ENCODE measurements around the gene DCST2. TPM values are rescaled to one million over a fixed set of nuclear protein-coding genes. Genes with fewer than 3 reads are reported as not detected.

DCST2 gene
- total and polyA plus RNA-seq, 9 of the 15 experiments (the other 6 are each of a cell fraction or from before 2014, with no cell fraction given): 0.09 to 0.49 (median 0.11) TPM; not detected in 3

DNA sequence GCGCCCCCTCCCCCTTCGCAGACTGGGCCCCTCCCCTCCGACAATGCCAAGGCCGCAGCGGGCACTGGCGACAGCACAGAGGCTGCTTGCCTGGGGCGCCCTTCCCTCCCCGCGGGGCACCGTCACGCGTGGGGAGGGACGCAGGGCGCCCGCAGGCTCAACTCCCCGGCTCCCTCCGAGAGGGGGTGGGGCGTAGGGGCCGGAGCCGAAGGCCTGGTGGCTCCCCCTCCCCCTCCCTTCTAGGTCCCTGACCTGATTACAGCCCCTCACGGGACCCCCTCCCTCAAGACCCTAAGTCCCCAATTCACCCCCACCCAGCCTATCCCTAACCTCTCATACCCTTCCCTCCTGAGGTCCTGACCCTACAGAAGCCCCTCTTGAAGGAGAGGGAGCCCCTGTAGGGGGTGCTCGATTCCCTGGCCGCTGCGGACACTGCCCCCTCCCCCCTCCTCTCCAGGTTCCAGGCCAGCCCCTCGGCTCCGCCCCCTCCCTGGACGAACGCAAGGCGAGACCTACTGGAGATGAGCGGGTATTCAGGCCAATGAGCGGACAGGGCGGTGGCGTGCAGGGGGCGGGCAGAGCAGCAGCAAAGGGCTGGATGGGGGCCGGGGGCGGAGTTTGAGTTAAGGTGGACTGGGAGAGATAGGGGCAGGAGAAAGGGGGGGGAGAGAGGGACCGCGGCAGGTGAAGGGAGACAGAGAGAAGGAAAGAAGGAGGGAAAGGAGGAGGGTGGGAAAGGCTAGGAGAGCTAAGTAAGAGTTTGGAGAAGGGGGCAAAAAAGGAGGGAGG lies 31.7 kb downstream of the DCST2 start (continued):
- TF ChIP-seq BACH1 (tag; IDR thresholded peaks at IDR 0.05) (no peak), CHD4 (IDR thresholded peaks at IDR 0.05; ENCODE audit: insufficient read depth, insufficient replicate concordance, low read depth, low read length, poor library complexity, severe bottlenecking) (no peak), SMARCA5 (IDR thresholded peaks at IDR 0.05) (no peak), HLTF (IDR thresholded peaks at IDR 0.05) (peak; percentile 68; the same call in 1 of the 2 replicates), HMG20A (CRISPR knock-in tag; conservative IDR thresholded peaks at IDR 0.05) (no peak), ZNF408 (CRISPR knock-in tag; IDR thresholded peaks at IDR 0.05; ENCODE audit: low read depth) (no peak), ZNF134 (CRISPR knock-in tag; conservative IDR thresholded peaks at IDR 0.05) (no peak), EHMT2 (IDR thresholded peaks at IDR 0.05) (0 out of 2 replicates have a peak, but pooled peaks have one; percentile 12), ZFX (CRISPR knock-in tag; IDR thresholded peaks at IDR 0.05) (peak; percentile 54; the same call in 1 of the 2 replicates)
- TF ChIP-seq, protein P1, sequence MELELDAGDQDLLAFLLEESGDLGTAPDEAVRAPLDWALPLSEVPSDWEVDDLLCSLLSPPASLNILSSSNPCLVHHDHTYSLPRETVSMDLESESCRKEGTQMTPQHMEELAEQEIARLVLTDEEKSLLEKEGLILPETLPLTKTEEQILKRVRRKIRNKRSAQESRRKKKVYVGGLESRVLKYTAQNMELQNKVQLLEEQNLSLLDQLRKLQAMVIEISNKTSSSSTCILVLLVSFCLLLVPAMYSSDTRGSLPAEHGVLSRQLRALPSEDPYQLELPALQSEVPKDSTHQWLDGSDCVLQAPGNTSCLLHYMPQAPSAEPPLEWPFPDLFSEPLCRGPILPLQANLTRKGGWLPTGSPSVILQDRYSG (tag; conservative IDR thresholded peaks at IDR 0.05; ENCODE audit: low read depth): no peak
- TF ChIP-seq, protein P2, sequence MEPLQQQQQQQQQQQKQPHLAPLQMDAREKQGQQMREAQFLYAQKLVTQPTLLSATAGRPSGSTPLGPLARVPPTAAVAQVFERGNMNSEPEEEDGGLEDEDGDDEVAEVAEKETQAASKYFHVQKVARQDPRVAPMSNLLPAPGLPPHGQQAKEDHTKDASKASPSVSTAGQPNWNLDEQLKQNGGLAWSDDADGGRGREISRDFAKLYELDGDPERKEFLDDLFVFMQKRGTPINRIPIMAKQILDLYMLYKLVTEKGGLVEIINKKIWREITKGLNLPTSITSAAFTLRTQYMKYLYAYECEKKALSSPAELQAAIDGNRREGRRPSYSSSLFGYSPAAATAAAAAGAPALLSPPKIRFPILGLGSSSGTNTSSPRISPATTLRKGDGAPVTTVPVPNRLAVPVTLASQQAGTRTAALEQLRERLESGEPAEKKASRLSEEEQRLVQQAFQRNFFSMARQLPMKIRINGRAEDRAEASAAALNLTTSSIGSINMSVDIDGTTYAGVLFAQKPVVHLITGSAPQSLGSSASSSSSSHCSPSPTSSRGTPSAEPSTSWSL (CRISPR knock-in tag; IDR thresholded peaks at IDR 0.05; ENCODE audit: borderline replicate concordance): no peak
- TF ChIP-seq, protein P3, sequence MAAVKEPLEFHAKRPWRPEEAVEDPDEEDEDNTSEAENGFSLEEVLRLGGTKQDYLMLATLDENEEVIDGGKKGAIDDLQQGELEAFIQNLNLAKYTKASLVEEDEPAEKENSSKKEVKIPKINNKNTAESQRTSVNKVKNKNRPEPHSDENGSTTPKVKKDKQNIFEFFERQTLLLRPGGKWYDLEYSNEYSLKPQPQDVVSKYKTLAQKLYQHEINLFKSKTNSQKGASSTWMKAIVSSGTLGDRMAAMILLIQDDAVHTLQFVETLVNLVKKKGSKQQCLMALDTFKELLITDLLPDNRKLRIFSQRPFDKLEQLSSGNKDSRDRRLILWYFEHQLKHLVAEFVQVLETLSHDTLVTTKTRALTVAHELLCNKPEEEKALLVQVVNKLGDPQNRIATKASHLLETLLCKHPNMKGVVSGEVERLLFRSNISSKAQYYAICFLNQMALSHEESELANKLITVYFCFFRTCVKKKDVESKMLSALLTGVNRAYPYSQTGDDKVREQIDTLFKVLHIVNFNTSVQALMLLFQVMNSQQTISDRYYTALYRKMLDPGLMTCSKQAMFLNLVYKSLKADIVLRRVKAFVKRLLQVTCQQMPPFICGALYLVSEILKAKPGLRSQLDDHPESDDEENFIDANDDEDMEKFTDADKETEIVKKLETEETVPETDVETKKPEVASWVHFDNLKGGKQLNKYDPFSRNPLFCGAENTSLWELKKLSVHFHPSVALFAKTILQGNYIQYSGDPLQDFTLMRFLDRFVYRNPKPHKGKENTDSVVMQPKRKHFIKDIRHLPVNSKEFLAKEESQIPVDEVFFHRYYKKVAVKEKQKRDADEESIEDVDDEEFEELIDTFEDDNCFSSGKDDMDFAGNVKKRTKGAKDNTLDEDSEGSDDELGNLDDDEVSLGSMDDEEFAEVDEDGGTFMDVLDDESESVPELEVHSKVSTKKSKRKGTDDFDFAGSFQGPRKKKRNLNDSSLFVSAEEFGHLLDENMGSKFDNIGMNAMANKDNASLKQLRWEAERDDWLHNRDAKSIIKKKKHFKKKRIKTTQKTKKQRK (IDR thresholded peaks at IDR 0.05; ENCODE audit: borderline replicate concordance, low read depth, low read length): no peak
- TF ChIP-seq, protein P4, sequence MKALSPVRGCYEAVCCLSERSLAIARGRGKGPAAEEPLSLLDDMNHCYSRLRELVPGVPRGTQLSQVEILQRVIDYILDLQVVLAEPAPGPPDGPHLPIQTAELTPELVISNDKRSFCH (CRISPR knock-in tag; IDR thresholded peaks at IDR 0.05): no peak
- TF ChIP-seq, protein P4 (tag; IDR thresholded peaks at IDR 0.05): no peak
- TF ChIP-seq, protein P5, sequence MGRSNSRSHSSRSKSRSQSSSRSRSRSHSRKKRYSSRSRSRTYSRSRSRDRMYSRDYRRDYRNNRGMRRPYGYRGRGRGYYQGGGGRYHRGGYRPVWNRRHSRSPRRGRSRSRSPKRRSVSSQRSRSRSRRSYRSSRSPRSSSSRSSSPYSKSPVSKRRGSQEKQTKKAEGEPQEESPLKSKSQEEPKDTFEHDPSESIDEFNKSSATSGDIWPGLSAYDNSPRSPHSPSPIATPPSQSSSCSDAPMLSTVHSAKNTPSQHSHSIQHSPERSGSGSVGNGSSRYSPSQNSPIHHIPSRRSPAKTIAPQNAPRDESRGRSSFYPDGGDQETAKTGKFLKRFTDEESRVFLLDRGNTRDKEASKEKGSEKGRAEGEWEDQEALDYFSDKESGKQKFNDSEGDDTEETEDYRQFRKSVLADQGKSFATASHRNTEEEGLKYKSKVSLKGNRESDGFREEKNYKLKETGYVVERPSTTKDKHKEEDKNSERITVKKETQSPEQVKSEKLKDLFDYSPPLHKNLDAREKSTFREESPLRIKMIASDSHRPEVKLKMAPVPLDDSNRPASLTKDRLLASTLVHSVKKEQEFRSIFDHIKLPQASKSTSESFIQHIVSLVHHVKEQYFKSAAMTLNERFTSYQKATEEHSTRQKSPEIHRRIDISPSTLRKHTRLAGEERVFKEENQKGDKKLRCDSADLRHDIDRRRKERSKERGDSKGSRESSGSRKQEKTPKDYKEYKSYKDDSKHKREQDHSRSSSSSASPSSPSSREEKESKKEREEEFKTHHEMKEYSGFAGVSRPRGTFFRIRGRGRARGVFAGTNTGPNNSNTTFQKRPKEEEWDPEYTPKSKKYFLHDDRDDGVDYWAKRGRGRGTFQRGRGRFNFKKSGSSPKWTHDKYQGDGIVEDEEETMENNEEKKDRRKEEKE (IDR thresholded peaks at IDR 0.05; ENCODE audit: borderline replicate concordance in 1 of 2, control insufficient read depth in 1 of 2, low read depth in 2 of 2, low read length in 1 of 2): no peak

Data from K562 (cell line).